Measurements from ENCODE around the gene KRT32. TPM values are rescaled to one million over a fixed set of nuclear protein-coding genes. Genes with fewer than 3 reads are reported as not detected.

KRT32 gene
- total RNA-seq, 4 donors from 2014 or later, result not detected

- Histone ChIP-seq H3K27me3 (no peaks in the 10 kb centered on the region), H3K36me3 (no peaks in the 10 kb centered on the region), H3K4me3 (no peak overlapping the region), H3K4me1 (peaks cover 5 to 12% of the 10 kb centered on the region in 2 donors), H3K9me3 (no peaks in the 10 kb centered on the region), H3K27ac (peak overlapping the region in 1 of 2 donors; percentile 69)
- no peak for DNase-seq
- intact Hi-C loops (cut with DNase I; ENCODE audit: low total_unique reads), result no loop called here
- TF ChIP-seq POLR2A (IDR thresholded peaks at IDR 0.05), result no peak
- TF ChIP-seq CTCF (IDR thresholded peaks at IDR 0.05), result no peak
Observed at GRCh38 chr17:41417576-41418015, 49.6 kb downstream of the KRT32 start.

GRCh38 chr17:41417127-41417526 is 50.1 kb downstream of the KRT32 start:
- no peaks in the 10 kb centered on the region for H3K27me3 ChIP-seq
- intact Hi-C loops (cut with DNase I; ENCODE audit: low total_unique reads), result no loop called here
- TF ChIP-seq CTCF (IDR thresholded peaks at IDR 0.05), result no peak
- TF ChIP-seq POLR2A (IDR thresholded peaks at IDR 0.05), result no peak
- peaks cover 5 to 12% of the 10 kb centered on the region in 2 donors for H3K4me1 ChIP-seq
- DNase-seq, result no peak
- H3K9me3 ChIP-seq, result no peaks in the 10 kb centered on the region
- H3K4me3 ChIP-seq, result no peak overlapping the region
- H3K27ac ChIP-seq, result peak overlapping the region in 1 of 2 donors; percentile 69
- no peaks in the 10 kb centered on the region for H3K36me3 ChIP-seq

GRCh38 chr17:41416479-41416878 is 50.7 kb downstream of the KRT32 start:
- no peaks in the 10 kb centered on the region for H3K9me3 ChIP-seq
- intact Hi-C loops (cut with DNase I; ENCODE audit: low total_unique reads), result no loop called here
- TF ChIP-seq CTCF (IDR thresholded peaks at IDR 0.05), result no peak
- TF ChIP-seq POLR2A (IDR thresholded peaks at IDR 0.05), result no peak
- H3K27ac ChIP-seq, result peak overlapping the region; percentile 41 to 69
- no peak overlapping the region for H3K4me3 ChIP-seq
- no peaks in the 10 kb centered on the region for H3K27me3 ChIP-seq
- peaks cover 5 to 12% of the 10 kb centered on the region in 2 donors for H3K4me1 ChIP-seq
- no peaks in the 10 kb centered on the region for H3K36me3 ChIP-seq
- DNase-seq, result no peak

GRCh38 chr17:41415833-41416335 is 51.3 kb downstream of the KRT32 start:
- H3K4me3 ChIP-seq, result no peak overlapping the region
- no peaks in the 10 kb centered on the region for H3K9me3 ChIP-seq
- peaks cover 5 to 12% of the 10 kb centered on the region in 2 donors for H3K4me1 ChIP-seq
- TF ChIP-seq POLR2A (IDR thresholded peaks at IDR 0.05) (no peak), CTCF (IDR thresholded peaks at IDR 0.05) (peak in 1 of 4 experiments; percentile 38)
- no peaks in the 10 kb centered on the region for H3K27me3 ChIP-seq
- H3K27ac ChIP-seq, result peak overlapping the region; percentile 41 to 69
- DNase-seq, result peak; percentile 66 to 79
- intact Hi-C loops (cut with DNase I; ENCODE audit: low total_unique reads), result no loop called here
- no peaks in the 10 kb centered on the region for H3K36me3 ChIP-seq

GRCh38 chr17:41415411-41415810 is 51.8 kb downstream of the KRT32 start:
- peak overlapping the region; percentile 41 to 69 for H3K27ac ChIP-seq
- no peaks in the 10 kb centered on the region for H3K27me3 ChIP-seq
- peaks cover 5 to 12% of the 10 kb centered on the region in 2 donors for H3K4me1 ChIP-seq
- no peaks in the 10 kb centered on the region for H3K36me3 ChIP-seq
- no peaks in the 10 kb centered on the region for H3K9me3 ChIP-seq
- TF ChIP-seq POLR2A (IDR thresholded peaks at IDR 0.05), result no peak
- TF ChIP-seq CTCF (IDR thresholded peaks at IDR 0.05), result no peak
- DNase-seq, result no peak
- intact Hi-C loops (cut with DNase I; ENCODE audit: low total_unique reads), result no loop called here
- no peak overlapping the region for H3K4me3 ChIP-seq
